Calu3 (cell line): ENCODE measurements around the gene ZNF319. TPM values are rescaled to one million over a fixed set of nuclear protein-coding genes. Genes with fewer than 3 reads are reported as not detected.

Source experiments
- BruUV-seq: library from RNA; stranded (reverse); fragments of 400-500 nt; replicated peaks from 2 replicates; lab custom pipeline; 2021; lab: Mats Ljungman, UMichigan
- CTCF ChIA-PET: fragments of 300-600 bp; sonication (Branson Sonifier 250); formaldehyde crosslinking; loops from one replicate; lab custom pipeline; 2022; ENCODE audit warnings: antibody characterized with exemption; lab: Charles Lee
- DNase-seq: peaks from one replicate; pipeline ENCODE4 v3.0.0; 2022
- H3K27ac Mint-ChIP-seq: one replicate; pipeline ENCODE4 v1.8.0; 2022; ENCODE audit warnings: mixed read lengths; ENCODE audit not compliant: unreplicated experiment
- H3K27me3 Mint-ChIP-seq: one replicate; pipeline ENCODE4 v1.8.0; 2022; ENCODE audit warnings: mixed read lengths; ENCODE audit not compliant: unreplicated experiment
- H3K36me3 Mint-ChIP-seq: one replicate; pipeline ENCODE4 v1.8.0; 2022; ENCODE audit warnings: mild to moderate bottlenecking, moderate library complexity, mixed read lengths; ENCODE audit not compliant: insufficient read depth, unreplicated experiment
- H3K4me1 Mint-ChIP-seq: one replicate; pipeline ENCODE4 v1.8.0; 2022; ENCODE audit warnings: mild to moderate bottlenecking, low read depth, mixed read lengths; ENCODE audit not compliant: unreplicated experiment
- H3K4me3 Mint-ChIP-seq: one replicate; pipeline ENCODE4 v1.8.0; 2022; ENCODE audit warnings: mild to moderate bottlenecking, low read depth, moderate library complexity, mixed read lengths; ENCODE audit not compliant: unreplicated experiment
- H3K9me3 Mint-ChIP-seq: one replicate; pipeline ENCODE4 v1.8.0; 2022; ENCODE audit warnings: low read depth, mixed read lengths; ENCODE audit not compliant: unreplicated experiment
- CTCF ChIP-seq: fragments of 200-600 bp; IDR thresholded peaks from one replicate; pipeline ENCODE4 v1.8.0; 2022; ENCODE audit warnings: antibody characterized with exemption; ENCODE audit not compliant: unreplicated experiment
- intact Hi-C: fragments of 100-400 bp; cut with micrococcal nuclease; formaldehyde crosslinking; loops from one replicate; pipeline ENCODE4 v1.10.0; 2022; ENCODE audit not compliant: unreplicated experiment
- total RNA-seq: library from RNA; stranded (reverse); gene quantifications from 2 replicates; pipeline ENCODE4 v1.2.3, GENCODE V29; 2022

The ZNF319 gene
- total RNA-seq, 1 experiment from 2014 or later = 10.0 TPM

GRCh38 chr16:58024486-58025350 is 24.2 kb upstream of the ZNF319 start:
- Mint-ChIP-seq H3K27me3 (no peaks in the 10 kb centered on the region), H3K4me1 (peaks cover 58% of the 10 kb centered on the region), H3K4me3 (peak overlapping the region; percentile 79), H3K36me3 (peaks cover 61% of the 10 kb centered on the region), H3K27ac (peak overlapping the region; percentile 88), H3K9me3 (no peaks in the 10 kb centered on the region)
- CTCF ChIA-PET = interaction anchor here (0.6 to 4.1 kb wide), 12 partner anchors 9 to 606 kb away, joined by 3 to 41 read pairs (median 4); partner anchors contain the start of gene CFAP20
- DNase-seq = peak; percentile 79
- BruUV-seq = TSS peak; percentile 54
- no peak for TF ChIP-seq CTCF
- intact Hi-C loops = no loop called here

GRCh38 chr16:58022601-58023371 is 22.3 kb upstream of the ZNF319 start:
- Mint-ChIP-seq H3K4me3 (peak overlapping the region; percentile 12), H3K9me3 (no peaks in the 10 kb centered on the region), H3K27ac (peak overlapping the region; percentile 50), H3K27me3 (no peaks in the 10 kb centered on the region), H3K36me3 (peaks cover 42% of the 10 kb centered on the region), H3K4me1 (peaks cover 39% of the 10 kb centered on the region)
- intact Hi-C loops = loop anchor here (1.0 kb wide), 1 partner anchor 100 kb away; no protein-coding TSS in a partner anchor
- CTCF ChIA-PET = interaction anchor here (0.6 to 4.1 kb wide), 5 partner anchors 9 to 104 kb away, joined by 3 to 41 read pairs (median 5); no protein-coding TSS in a partner anchor
- no TSS peak for BruUV-seq
- DNase-seq = peak; percentile 61
- TF ChIP-seq CTCF = no peak

DNA sequence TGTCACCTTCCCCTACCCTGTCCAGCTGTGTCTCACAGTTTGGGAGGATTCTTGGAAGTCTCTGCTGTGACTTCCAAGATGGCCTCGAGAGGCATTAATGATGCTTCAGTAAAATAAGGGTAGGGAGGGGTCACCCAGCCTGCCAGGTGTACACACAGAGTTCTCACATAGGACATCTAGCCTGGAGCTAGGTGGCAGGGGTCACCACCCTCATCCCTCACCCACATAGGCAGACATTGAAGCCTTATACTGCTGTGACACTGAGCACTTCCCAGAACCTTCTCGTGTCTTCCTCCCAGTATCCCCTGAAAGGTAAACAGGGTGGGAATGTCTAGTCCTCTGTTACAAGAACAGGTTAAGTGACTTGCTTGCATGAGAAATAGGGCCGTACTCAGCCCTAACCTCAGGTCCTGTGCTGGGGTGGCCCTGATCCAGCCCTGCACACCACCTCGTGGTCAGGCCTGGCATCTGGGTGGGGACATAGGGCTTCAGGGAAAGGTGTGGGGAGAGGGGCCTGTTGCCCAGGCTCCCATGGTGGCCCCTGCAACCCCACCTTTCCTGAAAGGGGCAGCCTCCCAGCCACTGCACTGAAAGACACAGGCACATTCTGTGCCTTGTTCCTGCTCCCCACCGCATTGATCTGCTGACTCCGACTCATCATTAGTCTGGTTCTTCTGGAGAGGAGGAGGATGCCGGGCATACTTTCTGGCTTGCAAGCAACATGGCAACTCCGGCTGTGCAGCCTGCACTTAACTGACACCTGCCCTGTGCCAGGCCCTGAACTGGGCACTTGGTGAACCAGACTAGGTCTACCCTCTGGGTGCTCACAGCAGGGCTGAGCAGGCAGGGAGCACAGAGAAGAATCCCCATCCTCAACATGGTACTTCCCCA is 21.4 kb upstream of the ZNF319 start:
- no peak for TF ChIP-seq CTCF
- H3K9me3 Mint-ChIP-seq = no peaks in the 10 kb centered on the region
- intact Hi-C loops = loop anchor here (1.0 kb wide), 1 partner anchor 100 kb away; no protein-coding TSS in a partner anchor
- no peaks in the 10 kb centered on the region for H3K27me3 Mint-ChIP-seq
- CTCF ChIA-PET = interaction anchor here (0.6 to 4.1 kb wide), 5 partner anchors 9 to 105 kb away, joined by 3 to 41 read pairs (median 5); no protein-coding TSS in a partner anchor
- no TSS peak for BruUV-seq
- H3K4me3 Mint-ChIP-seq = peak overlapping the region; percentile 12
- peaks cover 34% of the 10 kb centered on the region for H3K36me3 Mint-ChIP-seq
- H3K4me1 Mint-ChIP-seq = peaks cover 37% of the 10 kb centered on the region
- peak; percentile 49 for DNase-seq
- peak overlapping the region; percentile 50 for H3K27ac Mint-ChIP-seq
